Body of pancreas (tissue), 4 donors: ENCODE results near the gene C17orf67. TPM values are rescaled to one million over a fixed set of nuclear protein-coding genes. Genes with fewer than 3 reads are reported as not detected.

ENCODE experiments used
- ATAC-seq: fragments of 150-250 bp; one replicate; pipeline ENCODE4 v1.9.1; 2016
- DNase-seq, 4 donors: peaks; one replicate each; pipeline ENCODE4 v3.0.0-alpha.2; 2019
- H3K27ac ChIP-seq, 4 donors: fragments of 200-600 bp; sonication (generic); 1 replicate in 3 of 4; 2 replicates in 1 of 4; pipeline versions ENCODE4 v1.5.1 to v1.6.1; 2016 to 2019; ENCODE audit warnings: mild to moderate bottlenecking in 1 of 4, mixed read lengths in 1 of 4, moderate library complexity in 1 of 4
- H3K27me3 ChIP-seq, 2 donors: fragments of 200-600 bp; sonication (generic); one replicate each; pipeline ENCODE4 v1.6.0; 2016; ENCODE audit warnings: mild to moderate bottlenecking in 1 of 2
- H3K36me3 ChIP-seq, 2 donors: fragments of 200-600 bp; sonication (generic); replicated peaks in 1 of 2; 2 replicates each; pipeline ENCODE4 v1.5.1; 2016; ENCODE audit warnings: low read depth in 2 of 2; ENCODE audit not compliant: insufficient read depth in 1 of 2
- H3K4me1 ChIP-seq: fragments of 200-600 bp; sonication (generic); one replicate; pipeline ENCODE4 v1.6.0; 2016
- H3K4me3 ChIP-seq, 2 donors: fragments of 200-600 bp; sonication (generic); 1 replicate in 1 of 2; 2 replicates in 1 of 2; pipeline ENCODE4 v1.5.1; 2016 to 2019
- H3K9me3 ChIP-seq, 3 donors: fragments of 200-600 bp; sonication (generic); 1 replicate in 2 of 3; 2 replicates in 1 of 3; pipeline ENCODE4 v1.5.1; 2016
- POLR2A ChIP-seq, 3 donors: fragments of 450-650 bp; IDR thresholded peaks; one replicate each; pipeline ENCODE4 v1.6.1; 2016; ENCODE audit warnings: antibody characterized with exemption in 3 of 3, mild to moderate bottlenecking in 2 of 3
- WGBS, 2 donors: methylation state at CpG; one replicate each; pipeline ENCODE4 v1.1.5; 2017; 5-methylcytosine and 5-hydroxymethylcytosine counted together
- intact Hi-C: fragments of 100-400 bp; cut with DNase I; formaldehyde crosslinking; loops from one replicate; pipeline ENCODE4 v1.15.1; 2023
- total RNA-seq, 2 donors: library from RNA; depleted of rRNA; stranded (reverse); fragments of >200 nt; gene quantifications; one replicate each; pipeline ENCODE4 v1.1.0, GENCODE V29; 2016
- TF ChIP-seq, protein P1 (sequence below), 7 experiments: fragments of 450-650 bp in 4 of 7; fragments of 200-600 bp in 3 of 7; sonication (generic) in 3 of 7; IDR thresholded peaks; one replicate each; pipeline ENCODE4 v1.5.1; 2016 to 2019; ENCODE audit warnings: antibody characterized with exemption in 7 of 7

C17orf67 gene, protein sequence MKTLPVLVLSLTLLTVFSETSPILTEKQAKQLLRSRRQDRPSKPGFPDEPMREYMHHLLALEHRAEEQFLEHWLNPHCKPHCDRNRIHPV
- 1 to 10 TPM in 1 of 2 donors, under 1 TPM in 1; 0.78 to 2.3 TPM for total RNA-seq

DNA sequence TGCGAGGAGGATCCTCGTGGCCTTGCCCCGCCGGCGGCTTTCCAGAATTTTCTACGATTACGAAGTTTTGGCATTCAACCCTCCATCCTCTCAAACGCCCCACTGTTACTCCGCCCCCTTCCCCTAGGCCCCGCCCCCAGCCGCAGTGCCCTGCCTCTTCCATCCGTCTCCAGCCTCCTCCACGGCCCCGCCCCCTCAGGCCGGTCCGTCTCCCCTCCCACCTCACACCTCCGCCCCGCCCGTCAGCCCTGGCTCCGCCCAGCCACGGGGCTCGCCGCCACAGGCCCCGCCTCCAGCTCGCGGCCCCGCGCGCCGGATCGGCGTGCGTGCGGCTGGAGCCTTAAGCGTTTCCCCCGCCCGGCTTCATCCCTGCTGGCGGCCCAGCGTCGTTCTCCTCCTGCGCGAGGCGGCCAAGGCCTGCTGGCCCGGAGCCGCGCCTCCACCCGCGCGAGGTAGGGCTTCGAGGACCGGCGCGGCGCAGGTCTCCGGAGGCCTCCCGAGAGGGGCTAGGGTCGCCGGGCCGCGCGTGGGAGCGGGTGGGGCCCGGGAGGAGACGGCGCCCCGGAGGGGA is at the start of gene C17orf67, which contains the start of gene DGKE:
TSS of gene C17orf67 (minus strand) at position 112 of the 571 bp plus-strand sequence. CDS start 18,110 bp downstream, outside the sequence.
TSS of gene DGKE (plus strand) at position 343 of the 571 bp plus-strand sequence. CDS start 645 bp downstream, outside the sequence.
- ATAC-seq (peak; percentile 93), DNase-seq (peak; percentile 98 to 99 (median 99))
- intact Hi-C loops, result no loop called here
- peak; percentile 50 to 69 (median 57) for TF ChIP-seq POLR2A (IDR thresholded peaks at IDR 0.05)
- TF ChIP-seq, protein P1, sequence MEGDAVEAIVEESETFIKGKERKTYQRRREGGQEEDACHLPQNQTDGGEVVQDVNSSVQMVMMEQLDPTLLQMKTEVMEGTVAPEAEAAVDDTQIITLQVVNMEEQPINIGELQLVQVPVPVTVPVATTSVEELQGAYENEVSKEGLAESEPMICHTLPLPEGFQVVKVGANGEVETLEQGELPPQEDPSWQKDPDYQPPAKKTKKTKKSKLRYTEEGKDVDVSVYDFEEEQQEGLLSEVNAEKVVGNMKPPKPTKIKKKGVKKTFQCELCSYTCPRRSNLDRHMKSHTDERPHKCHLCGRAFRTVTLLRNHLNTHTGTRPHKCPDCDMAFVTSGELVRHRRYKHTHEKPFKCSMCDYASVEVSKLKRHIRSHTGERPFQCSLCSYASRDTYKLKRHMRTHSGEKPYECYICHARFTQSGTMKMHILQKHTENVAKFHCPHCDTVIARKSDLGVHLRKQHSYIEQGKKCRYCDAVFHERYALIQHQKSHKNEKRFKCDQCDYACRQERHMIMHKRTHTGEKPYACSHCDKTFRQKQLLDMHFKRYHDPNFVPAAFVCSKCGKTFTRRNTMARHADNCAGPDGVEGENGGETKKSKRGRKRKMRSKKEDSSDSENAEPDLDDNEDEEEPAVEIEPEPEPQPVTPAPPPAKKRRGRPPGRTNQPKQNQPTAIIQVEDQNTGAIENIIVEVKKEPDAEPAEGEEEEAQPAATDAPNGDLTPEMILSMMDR (IDR thresholded peaks at IDR 0.05), result peak in 1 of 7 experiments; percentile 9
- WGBS, 2 donors, result 0 to 3% methylated on average over 14 to 65 of the region's 66 CpGs
- H3K27ac ChIP-seq, result peak within 1 kb of the TSS; percentile 82 to 91 (median 86)
- H3K4me1 ChIP-seq, result peaks cover 68% of the 10 kb centered on the region
- no peaks in the 10 kb centered on the region for H3K36me3 ChIP-seq
- H3K4me3 ChIP-seq, result peak within 1 kb of the TSS; percentile 34 to 79
- H3K27me3 ChIP-seq, result no peaks in the 10 kb centered on the region
- H3K9me3 ChIP-seq, result no peaks in the 10 kb centered on the region

DNA sequence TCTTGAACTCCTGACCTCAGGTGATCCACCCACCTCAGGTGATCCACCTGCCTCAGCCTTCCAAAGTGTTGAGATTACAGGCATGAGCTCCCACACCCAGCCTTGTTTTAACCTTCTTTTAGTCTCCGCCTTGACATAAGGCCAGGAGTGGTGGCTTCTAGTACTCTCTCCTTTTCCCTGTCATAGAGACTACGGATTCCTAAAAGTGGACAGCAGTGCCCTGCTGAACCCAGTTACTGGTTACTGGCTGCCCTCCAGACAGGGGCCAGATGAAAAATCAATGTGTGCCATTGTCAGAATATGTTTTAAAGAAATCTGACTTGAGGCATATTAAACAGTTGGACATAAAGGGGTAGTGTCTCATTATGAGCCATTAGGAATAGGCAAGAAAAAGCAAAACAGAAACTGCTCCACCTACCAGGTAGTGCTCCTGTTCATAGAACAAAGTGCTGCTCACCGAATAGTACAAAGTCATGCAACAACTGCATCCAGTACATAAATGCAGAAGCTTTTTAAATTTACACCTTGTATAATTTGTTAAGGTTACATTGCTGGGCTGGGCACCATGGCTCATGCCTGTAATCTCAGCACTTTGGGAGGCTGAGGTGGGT is 48.1 kb upstream of the C17orf67 start:
- no peak for TF ChIP-seq POLR2A (IDR thresholded peaks at IDR 0.05)
- TF ChIP-seq, protein P1 (IDR thresholded peaks at IDR 0.05), result no peak
- no peak overlapping the region for H3K4me3 ChIP-seq
- no peaks in the 10 kb centered on the region for H3K4me1 ChIP-seq
- no peak overlapping the region for H3K27ac ChIP-seq
- ATAC-seq, result no peak
- intact Hi-C loops, result no loop called here
- no peaks in the 10 kb centered on the region for H3K27me3 ChIP-seq
- 74 to 91% methylated on average over 3 of the region's 3 CpGs for WGBS, 2 donors
- no peak for DNase-seq
- H3K36me3 ChIP-seq, result peaks cover 0 to 2% of the 10 kb centered on the region in 2 donors
- no peaks in the 10 kb centered on the region for H3K9me3 ChIP-seq

DNA sequence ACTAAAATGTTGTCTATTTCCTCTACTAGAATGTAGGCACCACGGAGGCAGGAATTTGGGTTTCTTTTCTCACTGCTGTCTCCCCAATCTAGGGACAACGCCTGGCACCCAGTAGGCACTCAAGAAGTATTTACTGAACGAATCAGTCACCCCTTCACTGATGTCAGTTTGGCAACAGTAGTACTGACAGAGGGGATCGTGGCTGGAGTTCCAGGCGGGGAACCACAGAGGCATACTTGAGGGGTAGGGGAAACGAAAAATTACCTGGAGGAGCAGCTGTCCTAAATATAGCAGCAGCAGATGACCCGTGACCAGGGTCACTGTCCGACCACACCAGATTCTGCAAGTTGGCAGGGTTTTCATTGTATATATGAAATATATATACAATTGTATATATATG is 46.9 kb upstream of the C17orf67 start:
- H3K27me3 ChIP-seq, result no peaks in the 10 kb centered on the region
- H3K4me1 ChIP-seq, result no peaks in the 10 kb centered on the region
- intact Hi-C loops, result no loop called here
- H3K9me3 ChIP-seq, result no peaks in the 10 kb centered on the region
- H3K36me3 ChIP-seq, result no peaks in the 10 kb centered on the region
- 71 to 73% methylated on average over 8 of the region's 8 CpGs for WGBS, 2 donors
- ATAC-seq (no peak), DNase-seq (no peak)
- no peak overlapping the region for H3K4me3 ChIP-seq
- no peak overlapping the region for H3K27ac ChIP-seq
- TF ChIP-seq POLR2A (IDR thresholded peaks at IDR 0.05), result no peak
- TF ChIP-seq, protein P1 (IDR thresholded peaks at IDR 0.05), result no peak

DNA sequence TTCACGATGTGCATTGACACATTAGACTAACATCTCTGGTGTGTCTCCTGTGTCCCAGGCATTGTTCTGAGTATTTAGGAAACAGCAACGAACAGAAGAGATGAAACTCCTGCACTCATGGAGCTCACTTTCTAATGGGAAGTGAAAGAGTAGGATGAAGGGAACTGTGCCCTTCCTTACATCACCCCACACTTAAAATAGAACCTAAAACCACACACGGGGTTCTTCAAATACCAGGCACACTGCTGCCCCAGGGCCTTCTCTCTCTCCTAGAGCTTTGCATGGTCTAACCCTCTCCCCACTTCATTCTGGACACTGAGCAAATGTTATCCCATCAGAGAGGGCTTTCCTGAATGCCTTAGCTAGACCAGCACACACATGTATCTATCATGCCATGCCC is 46.4 kb upstream of the C17orf67 start:
- TF ChIP-seq, protein P1 (IDR thresholded peaks at IDR 0.05), result no peak
- TF ChIP-seq POLR2A (IDR thresholded peaks at IDR 0.05), result no peak
- Histone ChIP-seq H3K4me3 (no peak overlapping the region), H3K27ac (no peak overlapping the region), H3K4me1 (no peaks in the 10 kb centered on the region), H3K27me3 (no peaks in the 10 kb centered on the region), H3K9me3 (no peaks in the 10 kb centered on the region), H3K36me3 (no peaks in the 10 kb centered on the region)
- intact Hi-C loops, result no loop called here
- ATAC-seq (no peak), DNase-seq (no peak)
- 67 to 72% methylated on average over 3 of the region's 3 CpGs for WGBS, 2 donors
